ENCODE measurements around the gene CFAP65. TPM values are rescaled to one million over a fixed set of nuclear protein-coding genes. Genes with fewer than 3 reads are reported as not detected.

Gene CFAP65
- total and polyA plus RNA-seq, 9 of the 15 experiments (the other 6 are each of a cell fraction or from before 2014, with no cell fraction given), result not detected

- peak; percentile 70; the same call in 1 of the 2 replicates for TF ChIP-seq REST (IDR thresholded peaks at IDR 0.05; ENCODE audit: borderline replicate concordance)
- TF ChIP-seq REST (CRISPR knock-in tag; IDR thresholded peaks at IDR 0.05; ENCODE audit: low read depth), result 0 out of 2 replicates have a peak, but pooled peaks have one; percentile 46
- peak; percentile 52; the same call in 1 of the 2 replicates for TF ChIP-seq ZBTB7A (IDR thresholded peaks at IDR 0.05; ENCODE audit: borderline replicate concordance, control insufficient read depth, low read depth, low read length)
- TF ChIP-seq USF2 (CRISPR knock-in tag; IDR thresholded peaks at IDR 0.05), result no peak
- peak; percentile 59; the same call in 1 of the 2 replicates for TF ChIP-seq CC2D1A (IDR thresholded peaks at IDR 0.05)
- TF ChIP-seq RAD21 (CRISPR knock-in tag; conservative IDR thresholded peaks at IDR 0.05 in 1 of 2, IDR thresholded peaks at IDR 0.05 in 1 of 2), result peak; percentile 77 to 78
- peak; percentile 81; the same call in 1 of the 2 replicates for TF ChIP-seq XRCC5 (IDR thresholded peaks at IDR 0.05; ENCODE audit: low read depth, low read length)
- no peak for TF ChIP-seq MCM5 (IDR thresholded peaks at IDR 0.05; ENCODE audit: low read depth)
- TF ChIP-seq CTCF (IDR thresholded peaks at IDR 0.05 in 2 of 3, conservative IDR thresholded peaks at IDR 0.05 in 1 of 3; ENCODE audit: insufficient read depth in 2 of 3, low read depth in 1 of 3, low read length in 3 of 3), result peak; percentile 72 to 92 (median 91)
- TF ChIP-seq ETV5 (CRISPR knock-in tag; IDR thresholded peaks at IDR 0.05; ENCODE audit: low read depth), result no peak
- peak; percentile 41 for TF ChIP-seq VEZF1 (CRISPR knock-in tag; IDR thresholded peaks at IDR 0.05)
Observed at GRCh38 chr2:218979846-218980734, 61.2 kb downstream of the CFAP65 start (continued).

Data from K562 (cell line).